DND-41 (cell line): ENCODE measurements around the gene FBXL19.

Experiments
- CTCF ChIP-seq: IDR thresholded peaks from 2 replicates; pipeline ENCODE4 v1.5.1; 2012; ENCODE audit warnings: borderline replicate concordance, low read length, moderate library complexity, mild to moderate bottlenecking; ENCODE audit not compliant: poor library complexity, severe bottlenecking; ENCODE audit errors: extremely low read depth
- EZH2 ChIP-seq: IDR thresholded peaks from 3 replicates; pipeline ENCODE4 v1.6.1; 2012; ENCODE audit warnings: borderline replicate concordance, low read depth, mild to moderate bottlenecking, moderate library complexity, low read length, inconsistent platforms; ENCODE audit not compliant: severe bottlenecking

GRCh38 chr16:30969246-30969842 lies 46.0 kb downstream of the FBXL19 start:
- TF ChIP-seq CTCF (no peak), EZH2 (no peak)
